B cell (primary cell): ENCODE data around the gene CD96. TPM values are rescaled to one million over a fixed set of nuclear protein-coding genes. Genes with fewer than 3 reads are reported as not detected.

Source experiments
- ATAC-seq: fragments of 200-7000 bp; cut with Tn5 transposase; one replicate; pipeline ENCODE4 v1.10.0; 2021; ENCODE audit warnings: low read depth, mild to moderate bottlenecking, moderate number of reproducible peaks, moderate library complexity
- CTCF ChIA-PET: fragments of 350-600 bp; sonication (Branson Sonifier 250); formaldehyde crosslinking; loops from one replicate; lab custom pipeline; 2021; ENCODE audit warnings: antibody characterized with exemption, inconsistent platforms; lab: Charles Lee
- POLR2A ChIA-PET: fragments of 350-600 bp; sonication (Branson Sonifier 250); formaldehyde crosslinking; loops from one replicate; lab custom pipeline; 2021; ENCODE audit warnings: antibody characterized with exemption; lab: Charles Lee
- DNase-seq: peaks from one replicate; pipeline ENCODE4 v3.0.0; 2013
- H2AFZ ChIP-seq: 2 replicates; pipeline ENCODE4 v1.6.1; 2012; ENCODE audit warnings: mild to moderate bottlenecking, low read depth, low read length; ENCODE audit not compliant: insufficient read depth, poor library complexity, severe bottlenecking
- H3K27ac ChIP-seq, 2 donors: 1 replicate in 1 of 2; 2 replicates in 1 of 2; pipeline ENCODE4 v1.5.1; 2012 to 2013; ENCODE audit warnings: low read length in 2 of 2, mild to moderate bottlenecking in 2 of 2, moderate library complexity in 1 of 2
- H3K27me3 ChIP-seq, 4 experiments: fragments of 200-600 bp in 1 of 4; sonication (generic) in 1 of 4; replicated peaks in 1 of 4; 1 replicate in 2 of 4; 2 replicates in 2 of 4; pipeline versions ENCODE4 v1.6.1 to v1.7.0; 2013 to 2016; ENCODE audit warnings: low read length in 3 of 4, mild to moderate bottlenecking in 2 of 4, mixed read lengths in 1 of 4, moderate library complexity in 1 of 4; ENCODE audit not compliant: insufficient read depth in 4 of 4, control insufficient read depth in 3 of 4; ENCODE audit errors: control extremely low read depth in 1 of 4
- H3K36me3 ChIP-seq, 2 experiments: replicated peaks in 1 of 2; 1 replicate in 1 of 2; 2 replicates in 1 of 2; pipeline versions ENCODE4 v1.6.1 to v1.7.1; 2013; ENCODE audit warnings: low read length in 1 of 2; ENCODE audit not compliant: insufficient read depth in 2 of 2, control insufficient read depth in 1 of 2; ENCODE audit errors: control extremely low read depth in 1 of 2, extremely low read depth in 1 of 2
- H3K4me1 ChIP-seq, 2 donors: fragments of 200-600 bp in 1 of 2; sonication (generic) in 1 of 2; 1 replicate in 1 of 2; 2 replicates in 1 of 2; pipeline versions ENCODE4 v1.5.1 to v1.6.1; 2013 to 2017; ENCODE audit warnings: low read length in 2 of 2; ENCODE audit not compliant: control insufficient read depth in 2 of 2, insufficient read depth in 2 of 2
- H3K4me2 ChIP-seq: replicated peaks from 2 replicates; pipeline ENCODE3; 2012; ENCODE audit warnings: mild to moderate bottlenecking, low read depth, low read length; ENCODE audit not compliant: poor library complexity, severe bottlenecking
- H3K4me3 ChIP-seq, 5 experiments: fragments of 200-600 bp in 1 of 5; sonication (generic) in 1 of 5; 1 replicate in 3 of 5; 2 replicates in 2 of 5; pipeline versions ENCODE4 v1.5.1 to v1.7.0; 2011 to 2016; ENCODE audit warnings: low read length in 4 of 5, mild to moderate bottlenecking in 4 of 5, low read depth in 2 of 5, control low read depth in 1 of 5, moderate library complexity in 1 of 5; ENCODE audit not compliant: insufficient read depth in 1 of 5; ENCODE audit errors: control extremely low read depth in 1 of 5, extremely low read depth in 1 of 5
- H3K79me2 ChIP-seq: fragments of 200-600 bp; sonication (generic); one replicate; pipeline ENCODE4 v1.6.0; 2016; ENCODE audit warnings: low read length; ENCODE audit not compliant: control insufficient read depth, insufficient read depth
- H3K9ac ChIP-seq: fragments of 200-600 bp; sonication (generic); 2 replicates; pipeline ENCODE4 v1.6.1; 2017; ENCODE audit warnings: mild to moderate bottlenecking, low read length, moderate library complexity
- H3K9me3 ChIP-seq, 3 donors: one replicate each; pipeline versions ENCODE4 v1.6.1 to v1.7.1; 2013; ENCODE audit warnings: low read length in 2 of 3; ENCODE audit not compliant: control insufficient read depth in 2 of 3, insufficient read depth in 1 of 3; ENCODE audit errors: control extremely low read depth in 1 of 3
- H4K20me1 ChIP-seq: 2 replicates; pipeline ENCODE4 v1.6.0; 2012; ENCODE audit warnings: mild to moderate bottlenecking, low read length; ENCODE audit not compliant: insufficient read depth, control insufficient read depth, poor library complexity, severe bottlenecking
- H3K27ac Mint-ChIP-seq: one replicate; pipeline ENCODE4 v1.8.0; 2021; ENCODE audit warnings: mixed read lengths
- H3K27me3 Mint-ChIP-seq: one replicate; pipeline ENCODE4 v1.8.0; 2021; ENCODE audit warnings: mixed read lengths
- H3K4me1 Mint-ChIP-seq: one replicate; pipeline ENCODE4 v1.8.0; 2021; ENCODE audit warnings: mixed read lengths
- H3K4me3 Mint-ChIP-seq: one replicate; pipeline ENCODE4 v1.8.0; 2021; ENCODE audit warnings: mixed read lengths
- H3K9me3 Mint-ChIP-seq: one replicate; pipeline ENCODE4 v1.8.0; 2022; ENCODE audit warnings: mixed read lengths; ENCODE audit not compliant: insufficient read depth
- CTCF ChIP-seq: fragments of 200-600 bp; IDR thresholded peaks from one replicate; pipeline ENCODE4 v1.8.0; 2022; ENCODE audit warnings: antibody characterized with exemption, mild to moderate bottlenecking
- EZH2 ChIP-seq: IDR thresholded peaks from 2 replicates; pipeline ENCODE4 v1.6.1; 2012; ENCODE audit warnings: borderline replicate concordance, low read depth, mild to moderate bottlenecking, moderate library complexity, low read length; ENCODE audit not compliant: insufficient read depth, poor library complexity, severe bottlenecking
- WGBS: methylation state at CpG from one replicate; pipeline ENCODE4 v1.1.5; 2013; ENCODE audit warnings: missing lambda C conversion rate; ENCODE audit not compliant: insufficient coverage; 5-methylcytosine and 5-hydroxymethylcytosine counted together
- intact Hi-C: fragments of 100-400 bp; cut with micrococcal nuclease; formaldehyde crosslinking; loops from one replicate; pipeline ENCODE4 v1.10.0; 2022
- polyA plus RNA-seq: library from polyadenylated mRNA; depleted of rRNA; stranded (reverse); fragments of >200 nt; gene quantifications from 2 replicates; pipeline ENCODE4 v1.2.3, GENCODE V29; 2012
- total RNA-seq, 2 donors: library from RNA; stranded (reverse); fragments of 120-200 nt in 1 of 2; gene quantifications; 1 replicate in 1 of 2; 2 replicates in 1 of 2; pipeline versions ENCODE4 v1.2.3 to v1.2.4, GENCODE V29; 2013 to 2022

CD96 gene
- total and polyA plus RNA-seq, 2 donors (not counting 1 experiment from before 2014, with no cell fraction given): 21.4 to 56.2 TPM

GRCh38 chr3:111566844-111567243, 24.8 kb downstream of the CD96 start:
- Histone ChIP-seq H3K4me1 (no peaks in the 10 kb centered on the region), H3K79me2 (no peaks in the 10 kb centered on the region), H3K4me3 (no peak overlapping the region), H3K27ac (no peak overlapping the region), H3K27me3 (no peaks in the 10 kb centered on the region), H3K9ac (no peak overlapping the region), H3K4me2 (no peak overlapping the region), H3K36me3 (peaks cover 0 to 12% of the 10 kb centered on the region in 2 experiments), H2AFZ (no peak overlapping the region), H4K20me1 (no peaks in the 10 kb centered on the region), H3K9me3 (no peaks in the 10 kb centered on the region)
- WGBS: no CpG with 5 or more reads among the region's 2 CpGs
- Mint-ChIP-seq H3K4me1 (peaks cover 5% of the 10 kb centered on the region), H3K4me3 (no peak overlapping the region), H3K27ac (no peak overlapping the region), H3K27me3 (no peaks in the 10 kb centered on the region), H3K9me3 (no peaks in the 10 kb centered on the region)
- intact Hi-C loops: no loop called here
- DNase-seq (no peak), ATAC-seq (no peak)
- ChIA-PET POLR2A (no interaction called here), CTCF (no interaction called here)
- no peak for TF ChIP-seq EZH2
- TF ChIP-seq CTCF: no peak

- no peak overlapping the region for H3K27ac ChIP-seq
- no peaks in the 10 kb centered on the region for H3K27me3 ChIP-seq
- H3K4me3 ChIP-seq: no peak overlapping the region
- H3K36me3 ChIP-seq: peaks cover 0 to 12% of the 10 kb centered on the region in 2 experiments
- no peak overlapping the region for H2AFZ ChIP-seq
- no peak overlapping the region for H3K9ac ChIP-seq
- WGBS: 100% methylated on average over 1 of the region's 2 CpGs
- no peaks in the 10 kb centered on the region for H3K4me1 ChIP-seq
- H3K4me3 Mint-ChIP-seq: no peak overlapping the region
- no peaks in the 10 kb centered on the region for H3K9me3 ChIP-seq
- H3K79me2 ChIP-seq: no peaks in the 10 kb centered on the region
- peaks cover 2% of the 10 kb centered on the region for H3K4me1 Mint-ChIP-seq
- no peak for ATAC-seq
- TF ChIP-seq EZH2 (no peak), CTCF (no peak)
- no peak overlapping the region for H3K27ac Mint-ChIP-seq
- H3K27me3 Mint-ChIP-seq: no peaks in the 10 kb centered on the region
- DNase-seq: no peak
- no peaks in the 10 kb centered on the region for H3K9me3 Mint-ChIP-seq
- intact Hi-C loops: no loop called here
- ChIA-PET POLR2A (no interaction called here), CTCF (no interaction called here)
- H4K20me1 ChIP-seq: no peaks in the 10 kb centered on the region
- no peak overlapping the region for H3K4me2 ChIP-seq
These were observed 26.4 kb downstream of the CD96 start for GRCh38 chr3:111568355-111568754.
